Measurements from ENCODE around the gene KANSL1.

Gene KANSL1

DNA sequence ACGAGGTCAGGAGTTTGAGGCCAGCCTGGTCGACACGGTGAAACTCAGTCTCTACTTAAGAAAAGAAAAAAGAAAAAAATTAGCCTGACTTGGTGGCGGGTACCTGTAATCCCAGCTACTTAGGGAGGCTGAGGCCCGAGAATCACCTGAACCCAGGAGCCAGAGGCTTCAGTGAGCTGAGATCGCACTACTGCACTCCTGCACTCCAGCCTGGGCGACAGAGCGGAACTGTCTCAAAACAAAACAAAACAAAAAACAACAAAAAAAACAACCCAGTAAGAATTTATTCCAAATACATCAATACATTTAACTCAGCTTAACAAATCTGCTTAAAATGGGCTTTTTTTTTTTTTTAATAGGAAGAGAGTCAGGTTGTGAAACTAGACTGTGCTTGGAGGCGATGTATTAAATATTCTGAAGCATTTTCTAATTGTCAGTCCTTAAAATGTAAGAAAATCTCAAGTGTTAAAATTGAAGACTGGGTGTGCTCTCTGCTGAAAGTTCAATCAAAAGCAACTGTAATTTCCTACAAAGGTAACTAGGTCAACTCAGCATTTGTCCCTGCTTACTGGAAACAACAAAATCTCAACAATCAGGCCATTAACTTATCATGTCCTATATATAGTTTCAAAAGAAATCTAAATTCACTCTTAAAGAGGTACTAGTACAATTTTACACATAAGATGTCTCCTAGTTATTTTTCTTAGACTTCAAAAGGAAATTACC is 23.2 kb downstream of the KANSL1 start:
- DNase-seq (ENCODE audit: low spot score), result no peak
- TF ChIP-seq, protein P1, sequence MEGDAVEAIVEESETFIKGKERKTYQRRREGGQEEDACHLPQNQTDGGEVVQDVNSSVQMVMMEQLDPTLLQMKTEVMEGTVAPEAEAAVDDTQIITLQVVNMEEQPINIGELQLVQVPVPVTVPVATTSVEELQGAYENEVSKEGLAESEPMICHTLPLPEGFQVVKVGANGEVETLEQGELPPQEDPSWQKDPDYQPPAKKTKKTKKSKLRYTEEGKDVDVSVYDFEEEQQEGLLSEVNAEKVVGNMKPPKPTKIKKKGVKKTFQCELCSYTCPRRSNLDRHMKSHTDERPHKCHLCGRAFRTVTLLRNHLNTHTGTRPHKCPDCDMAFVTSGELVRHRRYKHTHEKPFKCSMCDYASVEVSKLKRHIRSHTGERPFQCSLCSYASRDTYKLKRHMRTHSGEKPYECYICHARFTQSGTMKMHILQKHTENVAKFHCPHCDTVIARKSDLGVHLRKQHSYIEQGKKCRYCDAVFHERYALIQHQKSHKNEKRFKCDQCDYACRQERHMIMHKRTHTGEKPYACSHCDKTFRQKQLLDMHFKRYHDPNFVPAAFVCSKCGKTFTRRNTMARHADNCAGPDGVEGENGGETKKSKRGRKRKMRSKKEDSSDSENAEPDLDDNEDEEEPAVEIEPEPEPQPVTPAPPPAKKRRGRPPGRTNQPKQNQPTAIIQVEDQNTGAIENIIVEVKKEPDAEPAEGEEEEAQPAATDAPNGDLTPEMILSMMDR (IDR thresholded peaks at IDR 0.05; ENCODE audit: extremely low read depth, missing control alignments), result no peak

DNA sequence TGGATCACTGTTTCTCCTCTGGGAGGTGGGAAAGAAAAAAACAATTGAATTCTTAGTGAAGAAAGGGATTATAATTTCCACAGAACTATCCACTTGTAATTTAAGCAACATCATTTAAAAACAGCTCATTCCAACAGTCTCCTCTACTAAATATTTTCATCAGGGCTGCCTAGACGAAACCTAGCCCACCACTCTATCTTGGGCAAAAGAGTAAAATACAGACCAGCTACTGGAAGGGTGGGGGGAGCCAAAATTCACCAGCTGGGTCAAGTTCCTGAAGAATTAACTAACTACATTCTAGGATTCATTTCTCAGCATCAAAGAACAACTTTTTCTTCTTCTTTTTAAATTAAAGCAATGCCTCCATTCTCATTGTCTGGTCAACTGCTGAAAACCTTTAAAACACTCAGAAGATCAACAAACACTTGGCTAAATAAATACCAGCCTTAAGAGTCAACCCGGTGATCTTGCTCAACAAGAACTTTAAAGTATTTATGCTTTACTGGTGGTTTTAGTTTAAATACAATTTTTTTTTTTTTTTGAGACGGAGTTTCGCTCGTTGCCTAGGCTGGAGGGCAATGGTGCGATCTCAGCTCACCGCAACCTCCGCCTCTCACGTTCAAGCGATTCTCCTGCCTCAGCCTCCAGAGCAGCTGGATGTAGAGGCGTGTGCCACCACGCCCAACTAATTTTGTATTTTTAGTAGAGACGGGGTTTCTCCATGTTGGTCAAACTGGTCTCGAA is 25.2 kb downstream of the KANSL1 start:
- DNase-seq (ENCODE audit: low spot score), result no peak
- TF ChIP-seq, protein P1 (IDR thresholded peaks at IDR 0.05; ENCODE audit: extremely low read depth, missing control alignments), result no peak

DNA sequence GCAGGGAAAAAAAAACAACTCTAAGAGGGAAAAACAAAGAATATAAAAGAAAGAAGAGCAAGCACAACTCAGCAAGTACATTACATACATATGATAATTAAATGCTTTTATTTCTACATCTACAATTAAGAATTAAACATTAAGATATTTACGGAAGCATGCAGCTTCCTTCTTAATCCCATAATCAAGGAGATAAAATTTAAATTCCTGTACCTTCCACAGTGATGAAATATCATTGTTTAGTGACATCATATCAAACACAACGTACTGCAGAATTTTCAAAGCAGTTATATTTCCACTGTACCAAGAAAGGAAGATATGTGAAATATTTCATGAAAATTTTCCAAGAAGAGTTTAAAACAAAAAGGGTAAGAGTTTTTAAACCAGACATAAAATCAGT is 26.0 kb downstream of the KANSL1 start:
- TF ChIP-seq, protein P1 (IDR thresholded peaks at IDR 0.05; ENCODE audit: extremely low read depth, missing control alignments), result no peak
- no peak for DNase-seq (ENCODE audit: low spot score)

DNA sequence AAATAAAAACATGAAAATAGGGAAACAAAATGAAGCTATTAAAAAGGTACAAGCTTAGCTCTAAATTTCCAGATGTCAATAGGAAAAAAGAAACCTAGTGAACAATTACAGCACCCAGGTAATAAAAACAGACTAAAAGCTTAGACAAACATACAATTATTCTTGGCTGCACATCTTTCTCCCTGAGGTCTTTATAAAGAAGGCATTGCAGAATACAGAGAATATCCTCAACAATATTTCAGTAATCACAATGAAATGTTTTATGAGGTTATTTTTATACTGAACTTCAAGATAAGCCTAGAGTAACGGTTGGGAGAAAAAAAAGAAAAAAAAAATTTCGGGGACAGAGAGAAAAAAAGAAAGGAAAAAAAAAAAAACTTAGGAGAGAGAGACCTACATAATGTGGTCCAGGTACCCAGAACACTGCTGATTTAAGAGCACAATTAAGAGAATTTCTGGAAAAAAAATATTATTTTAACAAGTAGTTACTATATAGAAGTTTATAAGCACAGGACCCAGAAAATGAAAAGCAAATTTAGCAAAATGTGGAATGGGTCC is 26.5 kb downstream of the KANSL1 start:
- TF ChIP-seq, protein P1 (IDR thresholded peaks at IDR 0.05; ENCODE audit: extremely low read depth, missing control alignments), result no peak
- DNase-seq (ENCODE audit: low spot score), result no peak

DNA sequence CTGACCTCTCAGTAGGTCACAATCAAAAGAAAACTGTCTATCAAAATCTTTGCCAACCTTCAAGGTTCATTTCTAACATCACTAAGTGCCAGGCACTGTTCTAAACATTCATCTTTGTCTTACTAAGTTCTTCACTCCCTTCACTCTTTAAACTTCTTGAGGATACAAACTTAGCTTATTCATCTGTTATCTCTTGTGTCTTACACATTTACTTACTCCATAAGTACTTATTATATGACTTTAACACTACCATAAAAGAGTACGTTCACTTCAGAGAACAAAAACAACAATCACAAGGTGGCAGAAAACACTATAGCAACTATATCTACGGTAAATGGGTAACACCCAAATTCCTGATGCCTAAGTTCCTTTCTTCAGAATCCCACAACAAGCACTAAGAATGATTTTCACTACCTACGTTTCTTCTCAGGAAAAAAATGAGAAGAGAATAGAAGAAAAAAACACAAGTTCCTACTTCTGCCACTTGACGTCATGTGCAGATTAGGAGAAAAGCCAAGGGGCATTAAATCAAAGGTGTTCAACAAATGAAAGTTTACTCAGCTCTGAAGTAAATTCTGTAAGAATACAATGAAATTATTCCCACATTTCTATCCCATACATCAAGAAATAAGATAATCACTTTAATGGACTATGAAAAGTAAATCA is 29.2 kb downstream of the KANSL1 start:
- TF ChIP-seq, protein P1 (IDR thresholded peaks at IDR 0.05; ENCODE audit: extremely low read depth, missing control alignments), result no peak
- DNase-seq (ENCODE audit: low spot score), result no peak

DNA sequence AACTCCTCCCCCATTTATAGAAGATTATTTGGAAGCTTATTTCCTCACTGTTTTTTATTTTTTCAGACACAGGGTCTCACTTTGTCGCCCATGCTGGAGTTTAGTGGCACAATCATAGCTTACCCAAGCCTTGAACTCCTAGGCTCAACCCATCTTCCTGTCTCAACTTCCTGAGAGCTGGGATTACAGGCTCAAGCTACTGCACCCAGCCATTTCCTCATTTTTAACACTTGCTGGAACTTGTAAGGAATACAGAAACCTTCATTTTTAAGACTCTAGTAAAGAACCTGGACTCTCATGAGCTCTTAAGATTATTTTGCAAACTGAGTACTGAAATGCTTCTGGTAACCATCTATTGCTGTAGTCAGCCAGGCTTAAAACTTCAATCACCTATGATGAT is 29.9 kb downstream of the KANSL1 start:
- TF ChIP-seq, protein P1 (IDR thresholded peaks at IDR 0.05; ENCODE audit: extremely low read depth, missing control alignments), result no peak
- no peak for DNase-seq (ENCODE audit: low spot score)

DNA sequence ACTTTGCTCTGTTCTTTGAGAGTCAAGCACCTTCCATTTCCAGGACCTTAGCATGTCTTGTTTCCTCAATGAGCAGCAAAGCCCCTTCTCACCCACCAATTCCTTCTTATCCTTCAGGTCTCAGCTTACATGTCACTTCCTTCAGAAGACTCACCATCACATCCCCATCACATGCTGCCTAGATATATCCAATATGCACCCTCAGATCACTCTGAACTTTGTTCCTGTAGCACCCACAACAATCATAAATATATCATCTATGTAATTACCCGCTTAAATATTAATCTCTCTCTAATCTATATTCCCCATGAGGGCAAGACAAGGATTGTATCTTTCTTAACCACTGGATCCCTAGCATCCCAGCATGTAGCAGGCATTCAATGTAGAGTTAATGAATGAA is 30.4 kb downstream of the KANSL1 start:
- DNase-seq (ENCODE audit: low spot score), result no peak
- TF ChIP-seq, protein P1 (IDR thresholded peaks at IDR 0.05; ENCODE audit: extremely low read depth, missing control alignments), result no peak

Data from GM20000 (cell line).